HT1080 (cell line): Measurements from ENCODE around the gene MINAR2. TPM values are rescaled to one million over a fixed set of nuclear protein-coding genes. Genes with fewer than 3 reads are reported as not detected.

Source experiments
- DNase-seq: peaks from one replicate; pipeline ENCODE4 v3.0.0-alpha.2; 2015; ENCODE audit warnings: low read depth
- polyA plus RNA-seq, 2 experiments: library from polyadenylated mRNA; depleted of rRNA; stranded (reverse); fragments of >200 nt; gene quantifications; 2 replicates each; pipeline ENCODE4 v1.2.3, GENCODE V29; 2015
- total RNA-seq: library from RNA; depleted of rRNA; stranded (reverse); fragments of >200 nt; shearing (Covaris generic); gene quantifications from 2 replicates; pipeline ENCODE4 v1.2.3, GENCODE V29; 2014; rRNA removed

Gene MINAR2
- total RNA-seq, result not detected in 2 replicates
- not detected in 2 replicates for polyA plus RNA-seq (2015; cell fraction: cytosol; rRNA removed)
- not detected in 2 replicates for polyA plus RNA-seq (2015; cell fraction: nucleus; rRNA removed)

- no peak for DNase-seq
Observed at GRCh38 chr5:129747572-129748407, at the start of gene MINAR2. Gene MINAR2, plus strand, starts transcription at chr5:129748094. Its CDS starts 97 bp downstream, at chr5:129748191.

GRCh38 chr5:129698661-129699060, 49.2 kb upstream of the MINAR2 start:
- no peak for DNase-seq

GRCh38 chr5:129716235-129716634, 31.7 kb upstream of the MINAR2 start:
- no peak for DNase-seq

- DNase-seq, result no peak
Observed at GRCh38 chr5:129716651-129717050, 31.2 kb upstream of the MINAR2 start.

- DNase-seq, result no peak
Observed at GRCh38 chr5:129717751-129718310, 30.1 kb upstream of the MINAR2 start.

- no peak for DNase-seq
Observed at GRCh38 chr5:129718471-129719090, 29.3 kb upstream of the MINAR2 start.

- DNase-seq, result no peak
Observed at GRCh38 chr5:129724222-129724621, 23.7 kb upstream of the MINAR2 start.

GRCh38 chr5:129724647-129725046, 23.2 kb upstream of the MINAR2 start:
- no peak for DNase-seq

- no peak for DNase-seq
Observed at GRCh38 chr5:129739773-129740172, 8.1 kb upstream of the MINAR2 start.

- DNase-seq, result no peak
Observed at GRCh38 chr5:129743541-129744187, 4.2 kb upstream of the MINAR2 start.

- DNase-seq, result no peak
Observed at GRCh38 chr5:129745997-129746396, 1.9 kb upstream of the MINAR2 start.

- no peak for DNase-seq
Observed at GRCh38 chr5:129746876-129747275, 1.0 kb upstream of the MINAR2 start.

GRCh38 chr5:129748913-129749880, 1.3 kb downstream of the MINAR2 start:
- DNase-seq, result no peak

- no peak for DNase-seq
Observed at GRCh38 chr5:129760636-129761325, 12.9 kb downstream of the MINAR2 start.

GRCh38 chr5:129763651-129764050, 15.8 kb downstream of the MINAR2 start:
- DNase-seq, result no peak

- no peak for DNase-seq
Observed at GRCh38 chr5:129766798-129767197, 18.9 kb downstream of the MINAR2 start.

- DNase-seq, result peak; percentile 92
Observed at GRCh38 chr5:129767927-129768380, 20.1 kb downstream of the MINAR2 start.

GRCh38 chr5:129768735-129769134, 20.8 kb downstream of the MINAR2 start:
- DNase-seq, result no peak

GRCh38 chr5:129770024-129770820, 22.3 kb downstream of the MINAR2 start:
- no peak for DNase-seq
